SK-N-DZ (cell line): Measurements from ENCODE around the gene ZSCAN9. TPM values are rescaled to one million over a fixed set of nuclear protein-coding genes. Genes with fewer than 3 reads are reported as not detected.

Experiments used
- DNase-seq: peaks from one replicate; pipeline ENCODE4 v3.0.0-alpha.2; 2015; ENCODE audit warnings: low spot score
- polyA plus RNA-seq, 2 experiments: library from polyadenylated mRNA; depleted of rRNA; stranded (reverse); fragments of >200 nt; gene quantifications; 2 replicates each; pipeline ENCODE4 v1.2.3, GENCODE V29; 2014

The ZSCAN9 gene
- 36.5 and 38.6 TPM in 2 replicates for polyA plus RNA-seq (2014; cell fraction: cytosol; rRNA removed)
- polyA plus RNA-seq (2014; cell fraction: nucleus; rRNA removed), result 31.8 and 67.5 TPM in 2 replicates

- DNase-seq, result peak; percentile 90
Measured at GRCh38 chr6:28225056-28225834, at the start of gene ZSCAN9. Gene ZSCAN9 (plus strand): TSS chr6:28225275. CDS start chr6:28227085, 1,810 bp downstream.

- DNase-seq, result no peak
Measured at GRCh38 chr6:28176373-28176772, 48.7 kb upstream of the ZSCAN9 start.

DNA sequence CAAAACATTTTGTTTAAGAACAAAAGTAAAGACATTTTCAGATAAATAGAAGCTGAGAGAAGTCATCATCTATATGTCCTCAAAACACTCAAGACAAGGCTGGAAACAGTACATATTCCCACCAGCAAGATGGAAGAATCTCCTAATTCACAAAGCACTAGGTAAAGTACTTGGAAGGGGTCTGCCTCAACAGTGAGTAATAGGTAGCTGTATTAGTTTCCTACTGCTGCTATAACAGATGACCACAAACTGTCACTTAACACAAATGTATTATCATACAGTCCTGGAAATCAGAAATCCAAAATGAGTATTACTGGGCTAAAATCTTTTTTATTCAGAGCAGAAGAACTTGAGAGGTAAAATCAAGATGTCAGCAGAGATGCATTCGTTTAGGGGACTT is 42.8 kb upstream of the ZSCAN9 start:
- no peak for DNase-seq

GRCh38 chr6:28188111-28188979 is 36.7 kb upstream of the ZSCAN9 start:
- DNase-seq, result no peak

DNA sequence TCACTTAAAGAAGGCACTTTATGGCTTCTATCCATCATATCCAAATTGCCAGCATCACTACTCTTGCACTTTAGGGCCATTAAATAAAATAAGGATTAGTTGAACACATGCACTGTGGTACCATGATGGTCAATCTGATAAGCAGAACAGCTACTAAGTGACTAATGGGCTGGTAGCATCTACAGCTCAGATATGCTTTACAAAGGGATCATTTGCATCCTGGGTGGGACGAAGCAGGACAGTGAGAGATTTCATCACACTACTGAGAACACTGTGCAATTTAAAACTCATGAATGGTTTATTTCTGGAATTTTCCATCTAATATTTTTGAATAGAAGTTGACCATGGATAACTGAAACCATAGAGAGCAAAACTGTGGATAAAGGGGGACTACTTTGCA is 25.1 kb upstream of the ZSCAN9 start:
- no peak for DNase-seq

DNA sequence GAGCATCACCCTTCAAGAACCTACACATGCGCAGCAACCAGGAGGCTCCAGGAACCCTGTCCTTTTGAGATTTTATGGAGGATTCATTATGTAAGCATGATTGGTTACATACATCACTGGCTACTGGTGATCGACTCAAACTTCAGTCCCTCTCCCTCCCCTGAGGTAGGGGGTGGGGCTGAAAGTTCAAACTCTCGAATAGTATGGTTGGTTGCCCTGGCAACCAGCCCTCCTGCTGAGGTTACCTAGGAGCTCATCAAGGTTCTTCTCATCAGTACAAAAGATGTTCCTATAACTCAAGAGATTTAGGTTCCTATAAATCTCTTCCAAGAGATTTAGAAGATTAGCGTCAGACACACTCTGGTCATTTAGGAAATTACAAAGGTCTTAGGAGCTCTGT is 21.9 kb upstream of the ZSCAN9 start:
- DNase-seq, result no peak

- no peak for DNase-seq
Measured at GRCh38 chr6:28205879-28206278, 19.2 kb upstream of the ZSCAN9 start.

- DNase-seq, result no peak
Measured at GRCh38 chr6:28206527-28206926, 18.5 kb upstream of the ZSCAN9 start.

DNA sequence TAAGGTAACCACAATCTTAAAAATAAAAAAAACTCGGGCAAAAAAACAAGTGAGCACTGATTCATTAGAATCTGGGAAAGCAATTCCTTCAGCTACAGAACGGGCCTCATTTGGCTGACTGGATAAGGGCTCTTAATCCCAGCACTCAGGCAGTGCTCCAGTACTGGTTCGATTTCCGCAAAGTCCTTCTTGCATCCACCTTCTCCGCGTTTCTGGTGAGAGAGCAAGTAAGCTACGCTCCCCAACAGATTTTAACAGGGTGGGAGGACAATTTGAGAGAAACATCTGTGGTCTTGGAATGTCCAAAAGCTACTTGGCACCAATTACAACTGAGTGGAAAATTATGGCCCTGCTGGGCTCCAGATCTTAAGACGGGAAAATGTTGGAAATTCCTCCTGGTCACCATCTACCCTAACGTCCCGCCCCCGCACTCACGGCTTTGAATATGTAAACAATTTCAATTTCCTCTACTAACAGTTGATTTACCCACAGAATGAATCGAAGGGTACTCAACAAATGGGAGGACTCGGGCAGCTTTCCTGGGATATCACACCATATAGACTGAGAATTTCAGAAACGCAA is 18.1 kb upstream of the ZSCAN9 start:
- no peak for DNase-seq

GRCh38 chr6:28207510-28208110 is 17.5 kb upstream of the ZSCAN9 start:
- DNase-seq, result no peak

DNA sequence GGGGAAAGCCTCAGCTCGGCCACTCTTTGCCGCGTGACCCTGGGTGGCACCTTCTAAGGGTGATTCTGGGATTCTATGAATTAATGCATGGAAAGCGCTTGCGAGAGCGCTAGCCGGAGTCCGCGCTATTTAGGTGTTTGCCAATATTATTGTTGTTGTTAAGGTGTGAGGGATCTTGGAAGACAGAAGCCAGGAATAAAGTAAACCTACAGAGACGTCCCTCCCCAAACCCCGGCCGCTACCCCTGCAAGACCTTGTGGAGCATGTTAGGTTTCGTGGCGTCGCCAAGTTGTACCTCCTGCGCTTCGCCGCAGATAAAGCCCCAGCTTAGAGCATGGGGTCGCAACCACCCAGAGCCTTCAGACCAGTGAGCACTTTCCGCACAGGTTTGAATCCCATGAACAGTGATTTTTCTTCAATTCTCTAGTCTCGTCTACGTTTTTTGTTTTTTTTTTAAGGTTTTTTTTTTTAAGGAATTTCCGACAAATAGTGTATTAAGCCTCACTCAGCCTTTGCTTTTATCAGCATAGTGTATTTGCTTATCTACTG is 16.9 kb upstream of the ZSCAN9 start:
- DNase-seq, result no peak

DNA sequence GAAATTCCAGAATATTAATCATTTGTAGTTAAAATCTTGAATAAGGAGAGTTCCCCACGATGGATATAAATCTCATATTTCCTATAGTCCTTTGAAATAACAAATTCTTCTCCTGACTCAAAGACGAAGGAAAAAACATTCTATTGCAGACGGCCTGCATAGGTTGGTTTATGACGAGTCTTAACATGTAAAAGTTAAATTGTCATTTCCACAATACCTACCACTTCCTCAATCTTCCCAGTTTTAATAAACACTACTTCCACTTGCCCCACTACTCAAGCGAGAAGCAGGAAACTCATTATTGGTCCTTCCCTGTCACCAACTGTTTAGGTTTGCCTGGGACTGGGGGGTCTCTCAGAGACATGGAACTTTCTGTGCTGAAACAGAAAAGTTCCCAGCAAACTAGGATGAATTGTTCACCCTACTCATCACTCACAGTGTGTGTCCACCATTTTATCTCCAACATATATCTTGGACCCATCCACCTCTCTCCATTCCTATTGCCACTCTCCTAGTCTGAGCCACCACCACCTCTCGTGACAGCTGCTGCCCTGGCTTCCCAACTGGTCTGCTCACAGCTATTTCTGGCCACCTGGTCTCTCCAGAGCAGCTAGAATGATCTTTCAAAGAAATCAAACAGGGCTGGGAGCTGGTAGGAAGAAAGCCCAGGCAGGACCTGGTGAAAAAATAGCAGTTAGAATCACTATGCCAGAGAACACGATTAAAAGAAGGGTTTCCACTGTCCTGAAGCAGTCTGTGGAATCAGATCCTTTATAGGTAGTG is 15.1 kb upstream of the ZSCAN9 start:
- DNase-seq, result no peak

DNA sequence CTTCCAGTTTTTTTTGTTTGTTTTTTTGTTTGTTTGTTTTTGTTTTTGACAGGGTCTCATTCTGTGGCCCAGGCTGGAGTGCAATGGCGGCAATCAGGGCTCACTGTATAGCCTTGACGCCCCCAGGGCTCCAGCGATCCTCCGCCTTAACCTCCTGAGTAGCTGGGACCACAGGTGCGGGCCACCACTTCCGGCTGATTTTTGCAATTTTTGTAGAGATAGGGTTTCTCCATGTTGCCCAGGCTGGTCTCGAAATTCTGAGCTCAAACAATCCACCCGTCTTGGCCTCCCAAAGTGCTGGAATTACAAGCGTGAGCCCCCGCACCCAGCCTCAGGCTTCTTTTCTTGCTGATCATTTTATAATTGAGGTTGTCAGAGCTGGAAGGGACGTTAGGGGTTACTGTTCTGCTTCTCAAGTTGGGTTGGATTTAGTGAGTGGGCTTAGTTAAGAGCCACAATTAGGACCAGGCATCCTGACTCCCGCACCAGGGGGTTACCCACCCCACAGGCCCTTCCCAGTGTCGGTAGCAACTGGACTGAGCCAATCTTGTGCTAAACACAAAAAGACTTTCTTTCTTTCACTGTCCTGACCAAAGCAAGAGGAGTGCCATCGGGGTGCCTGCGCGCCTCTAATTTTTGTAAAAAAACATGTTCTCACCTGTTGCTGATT is 13.1 kb upstream of the ZSCAN9 start:
- DNase-seq, result no peak

DNA sequence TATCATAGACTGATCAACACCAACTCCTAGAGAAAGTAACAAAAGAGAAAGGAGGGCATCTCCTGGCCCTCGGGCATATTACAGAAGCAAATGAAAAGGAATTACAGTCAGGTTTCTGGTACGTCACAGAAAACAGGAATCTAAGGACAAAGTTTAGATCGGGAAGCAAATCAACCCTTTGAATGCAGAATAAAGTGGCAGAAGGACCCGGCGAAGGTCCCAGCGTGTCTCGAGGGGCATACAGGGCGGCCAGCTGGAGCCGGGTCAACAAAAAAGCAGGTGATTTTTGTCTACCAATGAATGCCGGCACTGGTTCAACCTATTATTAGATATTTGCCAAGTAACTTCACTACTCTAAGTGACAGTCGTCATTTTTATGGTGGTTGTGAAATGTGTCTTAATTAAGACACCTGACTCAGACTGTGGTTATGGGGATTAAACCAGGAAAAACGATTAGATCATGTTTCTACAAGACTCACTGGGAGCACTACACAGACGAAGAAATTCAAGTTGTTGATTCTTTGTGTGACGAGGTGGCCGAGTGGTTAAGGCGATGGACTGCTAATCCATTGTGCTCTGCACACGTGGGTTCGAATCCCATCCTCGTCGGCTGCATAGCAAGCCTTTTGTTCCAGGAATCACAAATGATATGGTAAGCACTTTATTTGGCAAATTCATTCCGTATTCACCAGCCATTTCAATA is 12.4 kb upstream of the ZSCAN9 start:
- peak; percentile 26 for DNase-seq

- DNase-seq, result no peak
Measured at GRCh38 chr6:28213213-28213523, 11.9 kb upstream of the ZSCAN9 start.

- DNase-seq, result no peak
Measured at GRCh38 chr6:28215425-28215824, 9.7 kb upstream of the ZSCAN9 start.

- no peak for DNase-seq
Measured at GRCh38 chr6:28217890-28218289, 7.2 kb upstream of the ZSCAN9 start.

DNA sequence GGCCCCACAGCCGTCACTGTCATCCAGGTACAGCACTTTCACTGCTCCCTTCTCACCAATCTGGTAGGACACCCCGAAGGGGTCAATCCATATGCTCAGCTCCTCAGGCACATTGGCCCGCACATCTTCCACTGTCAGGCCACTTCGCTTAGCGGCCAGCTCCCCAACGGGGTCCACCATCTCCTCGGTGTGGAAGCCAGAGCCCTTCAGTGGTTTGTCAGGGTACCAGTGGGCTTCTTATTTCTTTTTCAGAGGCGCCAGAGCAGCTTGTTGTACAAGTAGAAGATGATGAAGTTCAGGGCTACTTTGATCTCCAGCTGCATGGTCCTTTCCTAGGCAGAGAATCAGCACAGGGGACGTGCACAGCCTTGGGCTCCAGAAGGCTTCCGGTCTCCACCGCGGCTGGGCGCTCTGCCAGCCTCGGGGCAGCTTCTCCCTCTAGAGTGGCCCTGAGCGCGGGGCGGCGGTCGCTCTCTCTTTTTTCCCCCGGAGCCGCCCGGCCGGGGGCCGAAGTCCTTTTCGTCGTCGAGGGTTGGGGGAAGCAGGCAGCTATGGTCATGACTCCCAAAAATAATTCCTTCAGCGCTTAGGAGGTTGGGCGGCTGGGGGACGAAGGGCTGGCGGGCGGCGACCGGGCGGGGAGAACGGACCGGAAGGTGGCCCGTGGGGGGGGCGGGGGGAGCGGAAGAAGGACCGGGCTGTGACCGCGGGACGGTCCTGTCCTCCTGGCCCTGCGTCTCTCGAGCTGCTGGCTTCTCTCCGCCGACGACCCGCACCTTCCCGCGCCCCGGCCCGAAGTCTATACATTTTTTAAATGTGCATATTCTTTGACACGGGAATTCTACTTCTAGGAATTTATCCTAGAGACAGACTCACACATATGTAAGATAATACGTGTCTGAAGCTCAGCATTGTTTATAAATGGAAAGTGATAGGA is 6.5 kb upstream of the ZSCAN9 start:
- peak; percentile 51 for DNase-seq
